ACC112 (cell line): ENCODE data around the gene TXNDC2.

ENCODE experiments used
- H2AFZ ChIP-seq: fragments of 200-600 bp; sonication (generic); one replicate; pipeline ENCODE4 v1.6.0; 2017; ENCODE audit warnings: antibody characterized with exemption, low read length; ENCODE audit not compliant: unreplicated experiment
- H3K27ac ChIP-seq: fragments of 200-600 bp; sonication (generic); 2 replicates; pipeline ENCODE4 v1.5.1; 2014; ENCODE audit warnings: low read depth, mild to moderate bottlenecking, antibody characterized with exemption, low read length, moderate library complexity
- H3K27me3 ChIP-seq: fragments of 200-600 bp; sonication (generic); 2 replicates; pipeline ENCODE4 v1.6.1; 2014; ENCODE audit warnings: mild to moderate bottlenecking, antibody characterized with exemption, low read length, moderate library complexity, mixed read lengths; ENCODE audit not compliant: insufficient read depth
- H3K36me3 ChIP-seq: fragments of 200-600 bp; sonication (generic); 2 replicates; pipeline ENCODE4 v1.6.1; 2016; ENCODE audit warnings: mild to moderate bottlenecking, antibody characterized with exemption, low read length, moderate library complexity, mixed read lengths; ENCODE audit not compliant: insufficient read depth
- H3K4me1 ChIP-seq: fragments of 200-600 bp; sonication (generic); one replicate; pipeline ENCODE4 v1.6.1; 2016; ENCODE audit warnings: low read length, mixed read lengths; ENCODE audit not compliant: insufficient read depth, unreplicated experiment, control insufficient read depth
- H3K4me3 ChIP-seq: fragments of 200-600 bp; sonication (generic); 2 replicates; pipeline ENCODE4 v1.5.1; 2014; ENCODE audit warnings: mild to moderate bottlenecking, low read depth, low read length
- H3K79me2 ChIP-seq: fragments of 200-600 bp; sonication (generic); one replicate; pipeline ENCODE4 v1.6.0; 2016; ENCODE audit warnings: low read length; ENCODE audit not compliant: control insufficient read depth, unreplicated experiment, insufficient read depth

TXNDC2 gene

DNA sequence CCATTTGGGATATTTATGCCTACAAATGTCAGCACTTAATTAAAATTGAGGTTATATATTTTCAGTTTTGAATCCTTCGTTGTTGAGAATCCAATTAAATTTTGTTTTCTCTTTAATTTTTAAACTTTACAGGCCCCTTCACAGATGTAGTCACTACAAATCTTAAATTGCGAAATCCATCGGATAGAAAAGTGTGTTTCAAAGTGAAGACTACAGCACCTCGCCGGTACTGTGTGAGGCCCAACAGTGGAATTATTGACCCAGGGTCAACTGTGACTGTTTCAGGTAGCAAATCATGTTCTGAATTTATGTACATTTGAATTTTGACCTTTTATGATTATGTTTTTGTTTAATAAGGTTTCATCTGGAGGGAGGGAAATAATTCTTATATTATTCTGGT lies 45.9 kb downstream of the TXNDC2 start:
- Histone ChIP-seq H3K27me3 (no peaks in the 10 kb centered on the region), H3K36me3 (peaks cover 29% of the 10 kb centered on the region), H3K79me2 (peaks cover 88% of the 10 kb centered on the region), H3K4me1 (peaks cover 13% of the 10 kb centered on the region), H2AFZ (no peak overlapping the region), H3K4me3 (no peak overlapping the region), H3K27ac (no peak overlapping the region)

DNA sequence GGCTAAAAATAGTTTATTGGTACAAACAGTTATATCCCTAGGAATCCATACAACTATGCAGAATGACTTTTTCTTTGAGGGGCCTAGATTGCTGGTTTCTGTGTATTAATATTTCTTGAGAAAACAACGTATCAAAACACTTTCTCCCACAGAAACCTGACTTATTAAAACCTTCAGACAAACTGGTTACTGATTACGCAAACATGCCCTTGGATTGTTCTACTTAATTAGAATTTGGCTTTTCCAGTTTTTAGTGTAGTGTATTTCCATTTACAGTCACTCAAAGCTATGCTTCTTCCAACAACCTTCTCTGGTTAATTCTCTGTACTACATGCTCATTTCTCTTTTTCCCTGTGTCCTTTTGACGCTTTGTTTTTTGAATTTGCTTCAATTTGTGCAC lies 48.1 kb downstream of the TXNDC2 start:
- no peak overlapping the region for H3K27ac ChIP-seq
- H3K27me3 ChIP-seq = no peaks in the 10 kb centered on the region
- H3K79me2 ChIP-seq = peaks cover 81% of the 10 kb centered on the region
- H2AFZ ChIP-seq = no peak overlapping the region
- H3K36me3 ChIP-seq = peaks cover 46% of the 10 kb centered on the region
- H3K4me3 ChIP-seq = no peak overlapping the region
- H3K4me1 ChIP-seq = peaks cover 6% of the 10 kb centered on the region

DNA sequence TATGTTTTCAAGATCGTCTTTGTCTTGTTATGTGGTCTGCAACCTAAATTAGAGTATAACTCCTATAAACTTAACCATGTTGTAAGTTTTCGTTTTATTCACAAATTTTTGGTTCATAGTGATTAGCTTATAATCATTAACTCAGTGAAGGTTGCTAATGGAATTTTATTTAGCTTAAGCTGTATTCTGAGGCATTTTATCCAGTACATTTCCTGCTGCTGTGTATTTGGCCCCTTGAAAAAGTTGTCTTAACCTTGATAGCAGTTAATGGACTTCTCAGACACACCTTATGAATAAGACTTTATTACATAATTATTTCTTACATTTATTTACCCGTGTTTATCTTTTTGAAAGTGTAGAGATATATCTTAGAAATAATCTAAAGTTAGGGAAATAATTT lies 48.5 kb downstream of the TXNDC2 start:
- Histone ChIP-seq H3K4me1 (peaks cover 6% of the 10 kb centered on the region), H3K36me3 (peaks cover 46% of the 10 kb centered on the region), H3K27ac (no peak overlapping the region), H2AFZ (no peak overlapping the region), H3K79me2 (peaks cover 77% of the 10 kb centered on the region), H3K27me3 (no peaks in the 10 kb centered on the region), H3K4me3 (no peak overlapping the region)
